ENCODE measurements around the gene NFATC3.
"Not testable (repeated sequence)": the region's sequence is repeated elsewhere in the genome, so short reads cannot be mapped to it uniquely, and the experiment has no call there.

The NFATC3 gene

GRCh38 chr16:68107230-68107928 is 22.2 kb downstream of the NFATC3 start:
- H3K4me1 ChIP-seq (ENCODE audit: control insufficient read depth, insufficient read depth, low read length, unreplicated experiment); H2AFZ ChIP-seq (ENCODE audit: low read length, unreplicated experiment); H3K27ac ChIP-seq (ENCODE audit: low read depth, low read length); H3K27me3 ChIP-seq (ENCODE audit: insufficient read depth, low read length); H3K36me3 ChIP-seq (ENCODE audit: insufficient read depth, low read length); H3K4me3 ChIP-seq (ENCODE audit: low read depth, low read length): not testable (repeated sequence)
- H3K79me2 ChIP-seq (ENCODE audit: control insufficient read depth, insufficient read depth, low read length, unreplicated experiment): peaks cover 81% of the 10 kb centered on the region

GRCh38 chr16:68109156-68109555 is 24.0 kb downstream of the NFATC3 start:
- H3K36me3 ChIP-seq (ENCODE audit: insufficient read depth, low read length); H2AFZ ChIP-seq (ENCODE audit: low read length, unreplicated experiment); H3K4me1 ChIP-seq (ENCODE audit: control insufficient read depth, insufficient read depth, low read length, unreplicated experiment); H3K4me3 ChIP-seq (ENCODE audit: low read depth, low read length); H3K27me3 ChIP-seq (ENCODE audit: insufficient read depth, low read length); H3K27ac ChIP-seq (ENCODE audit: low read depth, low read length): not testable (repeated sequence)
- peaks cover 81% of the 10 kb centered on the region for H3K79me2 ChIP-seq (ENCODE audit: control insufficient read depth, insufficient read depth, low read length, unreplicated experiment)

- H3K27me3 ChIP-seq (ENCODE audit: insufficient read depth, low read length); H2AFZ ChIP-seq (ENCODE audit: low read length, unreplicated experiment); H3K36me3 ChIP-seq (ENCODE audit: insufficient read depth, low read length); H3K4me3 ChIP-seq (ENCODE audit: low read depth, low read length); H3K27ac ChIP-seq (ENCODE audit: low read depth, low read length); H3K4me1 ChIP-seq (ENCODE audit: control insufficient read depth, insufficient read depth, low read length, unreplicated experiment): not testable (repeated sequence)
- H3K79me2 ChIP-seq (ENCODE audit: control insufficient read depth, insufficient read depth, low read length, unreplicated experiment): peaks cover 78% of the 10 kb centered on the region
These were observed 25.4 kb downstream of the NFATC3 start for GRCh38 chr16:68110611-68111010.

DNA sequence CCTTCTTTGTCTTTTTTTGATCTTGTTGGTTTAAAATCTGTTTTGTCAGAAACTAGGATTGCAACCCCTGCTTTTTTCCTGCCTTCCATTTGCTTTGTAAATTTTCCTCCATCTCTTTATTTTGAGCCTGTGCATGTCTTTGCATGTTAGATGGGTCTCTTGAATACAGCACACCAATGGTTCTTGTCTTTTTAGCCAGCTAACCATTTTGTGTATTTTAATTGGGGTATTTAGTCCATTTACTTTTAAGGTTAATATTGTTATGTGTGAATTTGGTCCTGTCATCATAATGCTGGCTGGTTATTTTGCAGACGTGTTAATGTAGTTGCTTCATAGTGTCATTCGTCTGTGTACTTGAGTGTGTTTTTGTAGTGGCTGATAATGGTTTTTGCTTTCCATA is 26.2 kb downstream of the NFATC3 start:
- no peaks in the 10 kb centered on the region for H3K36me3 ChIP-seq (ENCODE audit: insufficient read depth, low read length)
- no peak overlapping the region for H2AFZ ChIP-seq (ENCODE audit: low read length, unreplicated experiment)
- no peak overlapping the region for H3K27ac ChIP-seq (ENCODE audit: low read depth, low read length)
- H3K27me3 ChIP-seq (ENCODE audit: insufficient read depth, low read length): no peaks in the 10 kb centered on the region
- no peaks in the 10 kb centered on the region for H3K4me1 ChIP-seq (ENCODE audit: control insufficient read depth, insufficient read depth, low read length, unreplicated experiment)
- no peak overlapping the region for H3K4me3 ChIP-seq (ENCODE audit: low read depth, low read length)
- H3K79me2 ChIP-seq (ENCODE audit: control insufficient read depth, insufficient read depth, low read length, unreplicated experiment): peaks cover 79% of the 10 kb centered on the region

DNA sequence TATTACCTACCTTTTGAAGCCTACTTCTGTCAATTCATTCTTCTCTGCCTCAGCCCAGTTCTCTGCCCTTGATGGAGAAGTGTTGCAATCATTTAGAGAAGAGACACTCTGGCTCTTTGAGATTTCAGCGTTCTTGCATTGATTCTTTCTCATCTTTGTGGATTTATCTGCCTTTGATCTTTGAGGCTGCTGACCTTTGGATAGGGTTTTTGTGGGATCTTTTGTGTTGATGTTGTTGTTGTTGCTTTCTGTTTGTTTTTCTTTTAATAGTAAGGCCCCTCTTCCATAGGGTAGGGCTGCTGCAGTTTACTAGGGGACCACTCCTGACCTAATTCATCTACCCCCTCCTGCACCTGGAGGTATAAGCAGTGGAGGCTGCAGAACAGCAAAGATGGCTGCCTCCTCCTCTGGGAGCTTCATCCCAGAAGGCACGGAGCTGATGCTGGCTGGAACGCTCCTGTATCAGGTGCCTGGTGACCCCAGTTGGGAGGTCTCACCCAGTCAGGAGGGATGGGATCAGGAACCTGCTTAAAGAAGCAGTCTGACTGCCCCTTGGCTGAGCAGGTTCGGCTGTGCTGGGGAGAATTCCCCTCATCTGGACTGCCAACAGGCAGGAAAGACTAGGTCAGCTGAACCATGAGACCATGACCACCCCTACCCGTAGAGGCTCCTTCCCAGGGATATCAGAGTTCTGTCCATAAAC is 28.0 kb downstream of the NFATC3 start:
- H3K4me3 ChIP-seq (ENCODE audit: low read depth, low read length): no peak overlapping the region
- H3K36me3 ChIP-seq (ENCODE audit: insufficient read depth, low read length): no peaks in the 10 kb centered on the region
- H3K4me1 ChIP-seq (ENCODE audit: control insufficient read depth, insufficient read depth, low read length, unreplicated experiment): no peaks in the 10 kb centered on the region
- H3K79me2 ChIP-seq (ENCODE audit: control insufficient read depth, insufficient read depth, low read length, unreplicated experiment): peaks cover 85% of the 10 kb centered on the region
- H3K27me3 ChIP-seq (ENCODE audit: insufficient read depth, low read length): no peaks in the 10 kb centered on the region
- H2AFZ ChIP-seq (ENCODE audit: low read length, unreplicated experiment): no peak overlapping the region
- H3K27ac ChIP-seq (ENCODE audit: low read depth, low read length): no peak overlapping the region

DNA sequence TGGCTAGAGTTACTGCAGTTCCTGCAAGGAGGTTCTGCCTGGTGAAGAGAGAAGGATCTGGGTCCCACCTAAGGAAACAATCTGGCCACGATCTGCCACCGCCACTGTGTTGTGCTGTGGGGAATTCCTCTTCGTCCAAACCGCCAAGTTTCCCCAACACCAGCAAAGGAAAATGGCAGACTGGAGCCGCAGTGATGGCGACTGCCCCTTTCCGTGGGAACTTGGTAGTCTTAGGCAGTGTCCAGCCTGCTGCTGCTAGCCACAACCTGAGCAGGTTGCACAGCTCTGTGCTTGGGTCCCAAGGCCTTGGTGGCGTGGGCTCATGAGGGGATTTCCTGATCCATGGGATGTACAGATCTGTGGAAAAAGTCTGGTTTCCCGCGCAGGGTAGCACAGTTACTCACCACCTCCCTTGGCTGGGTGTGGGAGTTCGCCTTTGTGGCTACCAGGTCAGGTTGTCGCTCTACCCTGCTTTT is 28.6 kb downstream of the NFATC3 start:
- no peak overlapping the region for H3K4me3 ChIP-seq (ENCODE audit: low read depth, low read length)
- H2AFZ ChIP-seq (ENCODE audit: low read length, unreplicated experiment): no peak overlapping the region
- H3K36me3 ChIP-seq (ENCODE audit: insufficient read depth, low read length): no peaks in the 10 kb centered on the region
- H3K4me1 ChIP-seq (ENCODE audit: control insufficient read depth, insufficient read depth, low read length, unreplicated experiment): no peaks in the 10 kb centered on the region
- H3K79me2 ChIP-seq (ENCODE audit: control insufficient read depth, insufficient read depth, low read length, unreplicated experiment): peaks cover 84% of the 10 kb centered on the region
- H3K27ac ChIP-seq (ENCODE audit: low read depth, low read length): no peak overlapping the region
- H3K27me3 ChIP-seq (ENCODE audit: insufficient read depth, low read length): no peaks in the 10 kb centered on the region

DNA sequence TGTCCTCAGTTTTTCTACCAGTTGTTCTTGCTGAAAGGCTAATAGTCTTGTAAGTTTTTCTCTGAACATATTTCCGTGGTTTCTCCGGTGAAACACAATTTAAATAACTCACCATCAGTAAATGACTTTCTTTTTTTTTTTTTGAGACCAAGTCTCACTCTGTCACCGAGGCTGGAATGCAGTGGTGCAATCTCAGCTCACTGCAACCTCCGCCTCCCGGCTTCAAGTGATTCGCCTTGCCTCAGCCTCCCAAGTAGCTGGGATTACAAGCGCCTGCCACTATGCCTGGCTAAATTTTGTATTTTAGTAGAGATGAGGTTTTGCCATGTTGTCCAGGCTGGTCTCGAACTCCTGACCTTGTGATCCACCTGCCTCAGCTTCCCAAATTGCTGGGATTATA is 29.8 kb downstream of the NFATC3 start:
- H3K79me2 ChIP-seq (ENCODE audit: control insufficient read depth, insufficient read depth, low read length, unreplicated experiment): peaks cover 84% of the 10 kb centered on the region

DNA sequence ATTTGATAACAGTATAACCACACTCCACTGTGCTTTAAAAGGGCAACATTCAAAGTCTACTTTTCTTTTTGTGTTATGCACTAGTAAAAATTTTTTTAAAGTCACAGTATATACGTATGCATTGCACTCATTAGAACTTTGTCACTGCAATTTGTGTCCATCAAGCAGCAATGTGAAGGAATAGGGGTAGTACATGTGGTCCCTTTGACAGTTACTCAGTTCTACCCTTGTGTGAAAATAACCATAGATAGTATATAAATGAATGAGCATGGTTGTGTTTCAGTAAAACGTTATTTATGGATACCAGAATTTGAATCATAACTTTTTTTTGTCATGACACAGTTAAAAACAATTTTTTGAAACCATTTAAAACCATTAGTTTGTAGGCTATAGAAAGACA is 30.7 kb downstream of the NFATC3 start:
- H3K79me2 ChIP-seq (ENCODE audit: control insufficient read depth, insufficient read depth, low read length, unreplicated experiment): peaks cover 85% of the 10 kb centered on the region
- H3K36me3 ChIP-seq (ENCODE audit: insufficient read depth, low read length): no peaks in the 10 kb centered on the region
- H3K4me1 ChIP-seq (ENCODE audit: control insufficient read depth, insufficient read depth, low read length, unreplicated experiment): no peaks in the 10 kb centered on the region
- H3K27me3 ChIP-seq (ENCODE audit: insufficient read depth, low read length): no peaks in the 10 kb centered on the region
- no peak overlapping the region for H3K4me3 ChIP-seq (ENCODE audit: low read depth, low read length)
- no peak overlapping the region for H2AFZ ChIP-seq (ENCODE audit: low read length, unreplicated experiment)
- no peak overlapping the region for H3K27ac ChIP-seq (ENCODE audit: low read depth, low read length)

More for the DNA sequence above, 29.8 kb downstream of the NFATC3 start:
- H2AFZ ChIP-seq (ENCODE audit: low read length, unreplicated experiment); H3K4me3 ChIP-seq (ENCODE audit: low read depth, low read length); H3K27me3 ChIP-seq (ENCODE audit: insufficient read depth, low read length); H3K36me3 ChIP-seq (ENCODE audit: insufficient read depth, low read length); H3K27ac ChIP-seq (ENCODE audit: low read depth, low read length); H3K4me1 ChIP-seq (ENCODE audit: control insufficient read depth, insufficient read depth, low read length, unreplicated experiment): not testable (repeated sequence)

GRCh38 chr16:68116256-68116867 is 31.2 kb downstream of the NFATC3 start:
- H3K27ac ChIP-seq (ENCODE audit: low read depth, low read length): no peak overlapping the region
- no peak overlapping the region for H3K4me3 ChIP-seq (ENCODE audit: low read depth, low read length)
- no peak overlapping the region for H2AFZ ChIP-seq (ENCODE audit: low read length, unreplicated experiment)
- H3K79me2 ChIP-seq (ENCODE audit: control insufficient read depth, insufficient read depth, low read length, unreplicated experiment): peaks cover 81% of the 10 kb centered on the region
- no peaks in the 10 kb centered on the region for H3K4me1 ChIP-seq (ENCODE audit: control insufficient read depth, insufficient read depth, low read length, unreplicated experiment)
- H3K36me3 ChIP-seq (ENCODE audit: insufficient read depth, low read length): no peaks in the 10 kb centered on the region
- H3K27me3 ChIP-seq (ENCODE audit: insufficient read depth, low read length): no peaks in the 10 kb centered on the region

- H3K4me3 ChIP-seq (ENCODE audit: low read depth, low read length): no peak overlapping the region
- H3K36me3 ChIP-seq (ENCODE audit: insufficient read depth, low read length): no peaks in the 10 kb centered on the region
- no peaks in the 10 kb centered on the region for H3K27me3 ChIP-seq (ENCODE audit: insufficient read depth, low read length)
- H3K79me2 ChIP-seq (ENCODE audit: control insufficient read depth, insufficient read depth, low read length, unreplicated experiment): peaks cover 84% of the 10 kb centered on the region
- no peaks in the 10 kb centered on the region for H3K4me1 ChIP-seq (ENCODE audit: control insufficient read depth, insufficient read depth, low read length, unreplicated experiment)
- H3K27ac ChIP-seq (ENCODE audit: low read depth, low read length): no peak overlapping the region
- no peak overlapping the region for H2AFZ ChIP-seq (ENCODE audit: low read length, unreplicated experiment)
These were observed 32.7 kb downstream of the NFATC3 start for GRCh38 chr16:68117884-68118283.

GRCh38 chr16:68118954-68119353 is 33.8 kb downstream of the NFATC3 start:
- not testable (repeated sequence) for H3K4me1 ChIP-seq (ENCODE audit: control insufficient read depth, insufficient read depth, low read length, unreplicated experiment); H3K27me3 ChIP-seq (ENCODE audit: insufficient read depth, low read length); H3K36me3 ChIP-seq (ENCODE audit: insufficient read depth, low read length); H3K27ac ChIP-seq (ENCODE audit: low read depth, low read length); H2AFZ ChIP-seq (ENCODE audit: low read length, unreplicated experiment); H3K4me3 ChIP-seq (ENCODE audit: low read depth, low read length)
- peaks cover 76% of the 10 kb centered on the region for H3K79me2 ChIP-seq (ENCODE audit: control insufficient read depth, insufficient read depth, low read length, unreplicated experiment)
